Vagina (tissue), 2 donors: ENCODE measurements around the gene ANKS1A. TPM values are rescaled to one million over a fixed set of nuclear protein-coding genes. Genes with fewer than 3 reads are reported as not detected.

ENCODE experiments used
- DNase-seq, 2 donors: peaks; one replicate each; pipeline ENCODE4 v3.0.0-alpha.2; 2017; ENCODE audit errors: extremely low spot score in 2 of 2
- H3K27ac ChIP-seq: fragments of 200-600 bp; sonication (generic); one replicate; pipeline ENCODE4 v1.5.1; 2019
- H3K27me3 ChIP-seq: fragments of 200-600 bp; sonication (generic); one replicate; pipeline ENCODE4 v1.5.1; 2019
- H3K36me3 ChIP-seq, 2 donors: fragments of 200-600 bp; sonication (generic); one replicate each; pipeline ENCODE4 v1.5.1; 2017 to 2019
- H3K4me1 ChIP-seq: fragments of 200-600 bp; sonication (generic); one replicate; pipeline ENCODE4 v1.5.1; 2019
- H3K4me3 ChIP-seq, 2 donors: fragments of 200-600 bp; sonication (generic); 1 replicate in 1 of 2; 2 replicates in 1 of 2; pipeline ENCODE4 v1.5.1; 2016 to 2019
- H3K9me3 ChIP-seq: fragments of 200-600 bp; sonication (generic); one replicate; pipeline ENCODE4 v1.5.1; 2019
- CTCF ChIP-seq, 3 experiments: fragments of 450-650 bp in 2 of 3; fragments of 200-600 bp in 1 of 3; sonication (generic) in 1 of 3; IDR thresholded peaks; one replicate each; pipeline ENCODE4 v1.5.1; 2017 to 2019; ENCODE audit warnings: antibody characterized with exemption in 3 of 3, mild to moderate bottlenecking in 2 of 3, moderate library complexity in 2 of 3
- POLR2A ChIP-seq, 2 donors: fragments of 450-650 bp; IDR thresholded peaks; one replicate each; pipeline ENCODE4 v1.6.1; 2017; ENCODE audit warnings: antibody characterized with exemption in 2 of 2, mild to moderate bottlenecking in 2 of 2, moderate library complexity in 2 of 2
- POLR2AphosphoS5 ChIP-seq, 2 donors: sonication (generic); formaldehyde crosslinking; IDR thresholded peaks; one replicate each; pipeline ENCODE4 v1.9.0; 2017; ENCODE audit warnings: antibody characterized with exemption in 2 of 2, mild to moderate bottlenecking in 2 of 2, low read depth in 1 of 2; ENCODE audit not compliant: insufficient read depth in 1 of 2
- intact Hi-C: fragments of 100-400 bp; cut with DNase I; formaldehyde crosslinking; loops from one replicate; pipeline ENCODE4 v1.15.1; 2023
- total RNA-seq: library from RNA; depleted of rRNA; stranded (reverse); fragments of >200 nt; gene quantifications from one replicate; pipeline ENCODE4 v1.2.3, GENCODE V29; 2016

ANKS1A gene
- total RNA-seq, 1 donor from 2014 or later = 24.3 TPM

DNA sequence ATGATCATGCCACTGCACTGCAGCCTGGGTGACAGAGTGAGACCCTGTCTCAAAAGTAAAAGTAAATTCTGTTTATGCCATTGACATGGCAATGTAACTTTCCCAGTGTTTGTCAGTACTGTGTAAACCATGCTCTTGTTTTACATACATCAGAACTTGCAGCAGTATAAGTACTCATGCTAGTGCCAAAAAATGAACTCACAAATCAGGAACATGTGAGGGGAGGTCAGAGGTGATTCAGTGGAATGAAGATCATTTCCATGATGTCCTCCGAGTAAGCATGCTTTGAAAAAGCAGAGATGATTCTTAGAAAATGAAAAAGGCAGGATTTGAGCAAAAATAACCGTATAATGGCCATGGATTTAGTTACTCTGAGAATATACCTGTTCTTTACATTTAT lies 81.9 kb downstream of the ANKS1A start:
- no peaks in the 10 kb centered on the region for H3K9me3 ChIP-seq
- peaks cover 9% of the 10 kb centered on the region for H3K4me1 ChIP-seq
- H3K27me3 ChIP-seq = no peaks in the 10 kb centered on the region
- no peak for DNase-seq
- intact Hi-C loops = no loop called here
- no peak overlapping the region for H3K4me3 ChIP-seq
- peaks cover 0 to 15% of the 10 kb centered on the region in 2 donors for H3K36me3 ChIP-seq
- H3K27ac ChIP-seq = no peak overlapping the region
- no peak for TF ChIP-seq POLR2AphosphoS5 (IDR thresholded peaks at IDR 0.05; ENCODE audit: insufficient read depth in 1 of 2, low read depth in 1 of 2)
- no peak for TF ChIP-seq POLR2A (IDR thresholded peaks at IDR 0.05)
- no peak for TF ChIP-seq CTCF (IDR thresholded peaks at IDR 0.05)

DNA sequence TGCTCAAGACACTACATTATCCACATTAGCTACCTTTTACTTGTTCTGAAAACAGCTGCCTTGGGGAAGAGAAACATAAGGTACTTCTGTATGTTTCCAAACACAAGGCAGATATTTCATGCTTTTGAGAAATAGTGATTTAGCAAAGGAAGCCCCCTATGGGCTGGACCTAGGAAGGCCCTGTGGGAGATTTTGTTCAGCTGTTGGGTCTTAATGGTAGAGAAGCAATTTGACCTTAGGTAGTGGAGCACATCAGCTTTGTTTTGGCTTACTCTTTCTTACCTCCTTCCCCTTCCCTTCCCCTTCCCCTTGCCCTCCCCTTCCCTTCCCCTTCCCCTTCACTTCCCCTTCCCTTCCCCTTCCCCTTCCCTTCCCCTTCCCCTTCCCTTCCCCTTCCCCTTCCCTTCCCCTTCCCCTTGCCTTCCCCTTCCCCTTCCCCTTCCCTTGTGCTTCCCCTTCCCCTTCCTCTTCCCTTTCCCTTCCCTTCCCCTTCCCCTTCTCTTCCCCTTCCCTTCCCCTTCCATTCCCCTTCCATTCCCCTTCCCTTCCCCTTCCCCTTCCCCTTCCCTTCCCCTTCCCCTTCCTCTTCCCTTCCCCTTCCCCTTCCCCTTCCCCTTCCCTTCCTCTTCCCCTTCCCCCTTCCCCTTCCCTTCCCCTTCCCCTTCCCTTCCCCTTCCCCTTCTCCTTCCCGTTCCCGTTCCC lies 84.6 kb downstream of the ANKS1A start:
- H3K27me3 ChIP-seq = no peaks in the 10 kb centered on the region
- no peak overlapping the region for H3K27ac ChIP-seq
- TF ChIP-seq POLR2AphosphoS5 (IDR thresholded peaks at IDR 0.05; ENCODE audit: insufficient read depth in 1 of 2, low read depth in 1 of 2) = no peak
- TF ChIP-seq CTCF (IDR thresholded peaks at IDR 0.05) = no peak
- TF ChIP-seq POLR2A (IDR thresholded peaks at IDR 0.05) = no peak
- H3K4me3 ChIP-seq = no peak overlapping the region
- no peaks in the 10 kb centered on the region for H3K9me3 ChIP-seq
- peaks cover 9% of the 10 kb centered on the region for H3K4me1 ChIP-seq
- peaks cover 0 to 15% of the 10 kb centered on the region in 2 donors for H3K36me3 ChIP-seq
- intact Hi-C loops = no loop called here
- no peak for DNase-seq

DNA sequence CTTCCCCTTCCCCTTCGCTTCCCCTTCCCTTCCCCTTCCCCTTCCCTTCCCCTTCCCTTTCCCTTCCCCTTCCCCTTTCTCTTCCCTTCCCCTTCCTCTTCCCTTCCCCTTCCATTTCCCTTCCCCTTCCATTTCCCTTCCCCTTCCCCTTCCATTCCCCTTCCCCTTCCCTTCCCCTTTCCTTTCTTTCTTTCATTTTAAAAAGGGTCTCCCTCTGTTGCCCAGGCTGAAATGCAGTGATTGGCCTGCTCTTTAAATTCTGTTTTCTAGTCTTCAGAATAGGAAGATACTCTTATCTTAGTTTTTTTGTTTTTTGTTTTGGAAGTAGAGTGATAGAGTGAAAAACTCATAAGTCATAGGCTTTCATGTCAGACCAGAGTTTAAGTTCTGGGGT lies 85.2 kb downstream of the ANKS1A start:
- Histone ChIP-seq H3K4me3 (no peak overlapping the region), H3K9me3 (no peaks in the 10 kb centered on the region), H3K27me3 (no peaks in the 10 kb centered on the region), H3K36me3 (peaks cover 0 to 15% of the 10 kb centered on the region in 2 donors), H3K27ac (no peak overlapping the region), H3K4me1 (peaks cover 9% of the 10 kb centered on the region)
- no peak for DNase-seq
- TF ChIP-seq POLR2A (IDR thresholded peaks at IDR 0.05) (no peak), POLR2AphosphoS5 (IDR thresholded peaks at IDR 0.05; ENCODE audit: insufficient read depth in 1 of 2, low read depth in 1 of 2) (no peak), CTCF (IDR thresholded peaks at IDR 0.05) (no peak)
- intact Hi-C loops = no loop called here

DNA sequence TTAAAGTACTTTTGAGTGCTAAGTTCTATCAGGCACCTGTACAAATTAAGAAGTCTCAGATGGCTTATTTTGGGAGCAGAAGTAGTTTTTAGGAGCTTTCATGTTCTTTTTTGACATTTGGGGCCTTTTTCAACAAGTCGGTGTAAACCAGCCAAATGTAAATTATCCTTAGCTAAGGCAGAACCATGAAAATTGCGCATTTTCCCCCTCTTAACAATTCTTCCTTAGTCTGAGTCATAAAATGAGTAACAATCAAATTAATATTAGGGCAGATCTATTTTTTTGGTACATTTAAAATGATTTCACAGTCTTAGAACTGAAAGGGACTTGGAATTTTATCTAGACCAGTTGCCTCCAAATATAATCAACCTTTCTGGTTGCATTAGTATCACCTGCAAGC lies 87.2 kb downstream of the ANKS1A start:
- peaks cover 5% of the 10 kb centered on the region for H3K4me1 ChIP-seq
- H3K27ac ChIP-seq = no peak overlapping the region
- no peaks in the 10 kb centered on the region for H3K36me3 ChIP-seq
- no peaks in the 10 kb centered on the region for H3K9me3 ChIP-seq
- no peak for DNase-seq
- no peak overlapping the region for H3K4me3 ChIP-seq
- intact Hi-C loops = no loop called here
- no peak for TF ChIP-seq POLR2AphosphoS5 (IDR thresholded peaks at IDR 0.05; ENCODE audit: insufficient read depth in 1 of 2, low read depth in 1 of 2)
- H3K27me3 ChIP-seq = no peaks in the 10 kb centered on the region

DNA sequence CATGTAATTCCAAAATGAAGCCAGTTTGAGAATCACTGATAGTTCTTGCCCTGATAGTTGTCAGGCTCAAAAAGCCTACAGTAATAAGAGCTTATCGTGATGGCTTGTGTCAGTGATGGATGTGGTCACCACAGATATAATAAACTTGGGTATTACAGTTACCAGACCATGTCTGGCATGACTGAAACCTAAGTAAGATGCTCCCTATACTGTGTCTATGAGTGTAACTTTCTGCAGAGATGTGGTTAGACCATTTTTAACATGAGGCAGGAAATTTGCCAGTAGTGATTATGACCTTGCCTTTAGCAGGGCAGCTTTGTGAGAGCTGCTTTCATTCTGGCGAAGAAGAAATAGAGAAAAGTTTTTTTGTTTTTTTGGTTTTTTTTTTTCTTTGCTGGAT lies 90.2 kb downstream of the ANKS1A start:
- Histone ChIP-seq H3K4me1 (no peaks in the 10 kb centered on the region), H3K9me3 (no peaks in the 10 kb centered on the region), H3K36me3 (peaks cover 0 to 13% of the 10 kb centered on the region in 2 donors), H3K27ac (no peak overlapping the region), H3K4me3 (no peak overlapping the region), H3K27me3 (no peaks in the 10 kb centered on the region)
- no peak for TF ChIP-seq POLR2A (IDR thresholded peaks at IDR 0.05)
- intact Hi-C loops = no loop called here
- no peak for DNase-seq

GRCh38 chr6:34979994-34980393 lies 90.9 kb downstream of the ANKS1A start:
- Histone ChIP-seq H3K36me3 (peaks cover 0 to 16% of the 10 kb centered on the region in 2 donors), H3K9me3 (no peaks in the 10 kb centered on the region), H3K4me1 (no peaks in the 10 kb centered on the region), H3K27me3 (no peaks in the 10 kb centered on the region), H3K27ac (no peak overlapping the region), H3K4me3 (no peak overlapping the region)
- TF ChIP-seq POLR2A (IDR thresholded peaks at IDR 0.05) (no peak), POLR2AphosphoS5 (IDR thresholded peaks at IDR 0.05; ENCODE audit: insufficient read depth in 1 of 2, low read depth in 1 of 2) (no peak)
- no peak for DNase-seq
- intact Hi-C loops = no loop called here
